Right lobe of liver (tissue), 4 donors: ENCODE measurements around the gene TMEM107.

Experiments
- CTCF ChIP-seq, 4 donors: fragments of 200-600 bp in 3 of 4; fragments of 450-650 bp in 1 of 4; IDR thresholded peaks; one replicate each; pipeline versions ENCODE4 v1.5.1 to v1.8.0; 2016 to 2022; ENCODE audit warnings: antibody characterized with exemption in 4 of 4, mild to moderate bottlenecking in 2 of 4
- POLR2A ChIP-seq: fragments of 450-650 bp; IDR thresholded peaks from one replicate; pipeline ENCODE4 v1.6.1; 2017; ENCODE audit warnings: antibody characterized with exemption, mild to moderate bottlenecking
- donor health status: DM: no; HTN: no; CAD: no.
- donor health status: DM: no; HTN: no; CAD: no.
- donor health status: DM: no; HTN: yes; CAD: no.

- TF ChIP-seq CTCF (IDR thresholded peaks at IDR 0.05) (no peak), POLR2A (no peak)
Measured at GRCh38 chr17:8125154-8125946, 50.8 kb downstream of the TMEM107 start.
